ENCODE results near the gene AREL1.
A peak's percentile ranks its signal among the peaks of the same experiment; 100 is the strongest.

Gene AREL1

DNA sequence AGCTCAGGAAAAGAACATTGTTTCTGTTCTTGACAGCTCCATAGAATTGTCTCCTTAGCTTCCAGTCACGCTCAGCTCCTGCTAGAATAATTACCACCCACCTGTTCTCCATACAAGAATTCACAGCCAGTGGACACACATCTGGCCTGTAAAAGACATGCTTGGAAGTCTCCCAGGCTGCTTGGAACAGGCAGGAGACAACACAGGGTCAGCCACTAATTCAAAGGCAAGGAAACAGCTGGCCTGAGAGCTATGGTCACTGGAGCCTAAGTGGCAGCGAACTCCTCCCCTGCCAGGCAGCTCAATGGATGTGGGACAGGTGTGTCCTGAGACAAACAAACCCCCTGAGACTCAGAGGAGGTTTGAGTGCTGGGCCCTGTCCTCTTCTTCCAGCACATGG is 77.9 kb downstream of the AREL1 start:
- no peak for DNase-seq

DNA sequence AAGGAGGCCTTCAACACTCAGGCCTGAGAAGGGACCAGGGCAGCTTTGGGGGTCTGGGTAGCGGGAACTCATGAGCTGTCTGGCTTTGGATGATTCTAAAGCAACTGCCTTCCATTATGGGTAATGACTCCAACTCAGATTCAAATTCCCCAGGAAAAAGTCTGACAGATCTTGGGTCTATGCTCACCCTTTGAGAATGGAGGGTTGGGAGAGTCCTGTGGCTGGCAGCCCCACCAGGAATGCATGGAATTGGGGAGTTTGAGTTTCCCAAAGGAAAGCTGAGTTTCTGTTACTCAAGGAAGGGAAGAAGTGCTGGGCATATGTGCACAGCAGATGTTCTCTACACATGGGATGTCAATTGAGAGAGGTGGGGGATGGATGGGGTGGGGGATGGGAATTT is 78.4 kb downstream of the AREL1 start:
- DNase-seq, result no peak

DNA sequence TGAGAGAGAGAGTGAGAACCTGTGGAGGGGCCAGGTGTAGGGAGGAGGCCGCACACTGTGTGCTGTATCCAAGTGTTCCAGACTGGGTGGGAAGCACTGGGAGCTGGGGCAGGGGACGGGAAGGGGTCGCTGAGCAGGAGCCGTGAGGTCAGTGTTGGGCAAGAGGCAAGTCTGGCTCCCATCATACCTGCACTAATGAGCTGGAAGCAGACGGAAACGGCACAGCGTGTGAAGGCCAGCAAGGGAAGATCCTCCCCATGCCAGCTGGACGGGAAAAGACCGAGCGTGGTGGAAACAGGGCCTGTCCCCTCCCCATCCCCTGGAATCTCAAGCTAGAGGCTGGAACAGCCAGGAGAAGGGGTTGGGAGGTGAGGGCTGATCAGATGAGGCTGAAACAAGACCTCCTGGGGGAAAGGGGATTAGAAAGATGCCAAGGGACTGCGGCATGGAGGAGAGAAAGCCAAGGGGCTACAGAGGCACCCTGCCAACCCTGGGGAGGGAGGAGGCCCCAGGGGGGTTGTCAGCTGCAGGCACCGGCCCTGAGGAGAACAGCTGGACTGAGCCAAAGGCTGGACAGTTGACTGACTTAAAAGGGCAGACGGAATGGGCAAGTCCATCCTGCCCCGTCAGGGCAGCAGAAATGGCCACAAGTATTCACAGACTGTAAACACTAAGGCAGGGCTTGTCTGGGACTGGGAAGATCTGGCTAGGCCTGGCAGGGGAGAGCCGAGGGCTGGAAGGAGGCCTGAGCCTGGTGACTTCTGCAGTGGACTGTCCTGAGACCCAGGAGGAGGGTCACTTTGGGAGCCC is 81.8 kb downstream of the AREL1 start:
- DNase-seq, result no peak

DNA sequence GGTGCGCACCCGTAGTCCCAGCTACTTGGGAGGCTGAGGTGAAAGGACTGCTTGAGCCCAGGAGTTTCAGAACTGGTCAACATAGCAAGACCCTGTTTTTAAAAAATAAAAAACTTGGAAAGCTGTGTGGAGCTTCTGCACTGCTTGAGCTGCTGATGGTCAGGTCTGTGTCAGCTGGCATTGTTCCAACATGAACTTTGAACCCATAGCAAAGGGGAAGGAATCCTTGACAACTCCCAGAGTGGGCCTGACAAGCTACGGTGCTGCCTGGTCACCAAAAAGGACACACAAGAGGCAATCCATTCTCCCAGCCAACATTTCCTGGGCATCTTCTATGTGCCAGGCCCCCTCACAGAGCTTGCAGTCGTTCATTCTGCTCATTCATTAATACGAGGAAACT is 84.5 kb downstream of the AREL1 start:
- DNase-seq, result no peak

- DNase-seq, result peak in 1 of 2 donors; percentile 49
Observed at GRCh38 chr14:74627076-74627475, 85.8 kb downstream of the AREL1 start.

DNA sequence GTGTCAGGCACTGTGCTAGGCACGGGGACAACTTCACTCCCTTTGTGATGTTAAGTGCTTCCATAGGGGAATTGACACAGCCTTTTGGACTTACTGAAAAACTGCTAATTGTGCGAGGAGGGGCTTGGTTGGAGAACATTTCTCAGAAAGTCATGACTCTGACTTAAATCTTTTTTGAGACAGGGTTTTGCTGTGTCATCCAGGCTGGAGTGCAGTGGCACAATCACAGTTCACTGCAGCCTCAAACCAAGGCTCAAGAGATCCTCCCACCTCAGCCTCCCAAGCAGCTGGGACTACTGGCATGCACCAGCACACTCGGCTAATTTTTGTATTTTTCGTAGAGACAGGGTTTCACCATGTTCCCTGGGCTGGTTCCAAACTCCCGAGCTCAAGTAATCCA is 90.6 kb downstream of the AREL1 start:
- DNase-seq, result no peak

DNA sequence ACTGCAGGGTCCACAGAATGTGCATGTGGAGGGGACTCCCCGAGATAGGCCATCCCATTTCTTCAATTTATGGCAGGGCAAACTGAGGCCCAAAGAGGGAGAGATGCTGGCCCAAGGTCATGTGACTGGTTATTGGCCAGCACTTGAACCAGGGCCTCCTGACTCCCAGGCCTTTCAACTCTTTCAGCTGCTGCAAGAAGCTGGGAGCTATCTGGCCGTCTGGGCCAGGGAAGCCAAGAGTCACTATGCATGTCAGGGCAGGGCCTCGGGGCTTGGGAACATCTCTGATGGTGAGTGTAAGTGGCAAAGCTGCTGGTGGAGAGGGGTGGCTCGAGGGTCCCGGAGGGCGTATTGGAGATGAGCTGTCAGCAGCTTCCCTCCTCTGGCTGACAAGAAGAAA is 91.3 kb downstream of the AREL1 start:
- DNase-seq, result no peak

- DNase-seq, result no peak
Observed at GRCh38 chr14:74620923-74621322, 92.0 kb downstream of the AREL1 start.

GRCh38 chr14:74620497-74620921 is 92.4 kb downstream of the AREL1 start:
- no peak for DNase-seq

- no peak for DNase-seq
Observed at GRCh38 chr14:74619672-74620131, 93.2 kb downstream of the AREL1 start.

DNA sequence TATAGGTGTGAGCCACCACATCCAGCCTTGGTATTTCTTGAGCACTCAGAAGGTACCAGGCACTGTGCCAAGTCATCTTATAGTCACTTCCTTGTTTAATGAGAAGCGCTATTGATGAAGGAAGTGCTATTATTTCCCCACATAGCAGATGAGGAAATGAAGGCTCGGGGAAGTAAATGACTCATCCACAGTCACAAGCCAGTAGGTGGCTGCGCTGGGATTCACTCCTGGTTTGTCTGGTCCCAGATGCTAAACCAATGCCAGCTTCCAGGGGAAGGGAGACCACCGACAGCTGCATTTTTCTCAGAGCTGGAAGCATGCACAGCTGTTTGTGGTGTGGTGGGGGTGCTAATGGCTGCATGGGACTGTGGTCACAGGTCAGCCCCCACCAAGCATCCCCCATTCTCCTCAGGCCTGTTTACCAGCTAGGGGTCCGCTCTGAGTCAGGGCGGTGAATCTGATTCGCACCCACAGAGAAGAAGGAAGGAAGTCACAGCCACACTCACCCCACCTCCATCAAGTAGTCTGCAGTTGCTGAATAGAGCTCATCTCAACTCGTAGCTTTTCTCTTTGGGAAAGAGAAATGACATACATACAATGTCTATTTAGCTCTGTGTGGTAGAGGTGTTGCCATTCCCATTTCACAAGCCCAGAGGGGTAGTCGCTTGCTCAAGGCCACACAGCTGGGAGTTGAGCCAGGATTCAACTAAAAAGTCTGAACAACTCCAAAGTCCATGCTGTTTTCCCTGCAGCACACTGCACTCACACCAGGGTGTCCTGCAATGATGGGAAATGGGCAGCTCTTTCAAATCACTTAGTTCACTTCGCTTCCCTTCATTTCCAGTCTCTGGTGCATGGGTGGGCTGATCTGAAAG is 94.6 kb downstream of the AREL1 start:
- DNase-seq, result peak; percentile 95

GRCh38 chr14:74616996-74617700 is 95.7 kb downstream of the AREL1 start:
- no peak for DNase-seq

DNA sequence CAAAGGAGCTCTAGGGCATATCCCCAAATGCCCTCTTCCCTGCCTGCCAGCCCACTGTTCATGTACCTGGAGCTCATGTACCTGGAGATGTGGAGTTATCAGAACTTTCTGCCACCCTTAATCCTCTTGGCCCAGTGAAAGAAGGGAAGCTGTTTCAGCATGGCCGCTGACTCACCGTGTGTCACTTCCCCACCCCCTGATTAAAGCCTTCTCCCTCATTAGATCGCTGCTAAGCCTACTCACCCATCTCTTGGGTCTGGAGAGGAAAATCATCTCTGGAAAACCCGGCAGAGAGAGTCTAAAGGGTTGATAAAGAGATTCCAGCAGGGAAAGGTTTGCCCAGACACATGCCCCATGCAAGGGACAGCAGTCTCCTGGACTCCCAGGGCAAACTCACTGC is 96.4 kb downstream of the AREL1 start:
- DNase-seq, result peak; percentile 78 to 83

GRCh38 chr14:74615735-74616134 is 97.1 kb downstream of the AREL1 start:
- no peak for DNase-seq

- DNase-seq, result peak; percentile 52 to 59
Observed at GRCh38 chr14:74614508-74615495, 98.1 kb downstream of the AREL1 start.

DNA sequence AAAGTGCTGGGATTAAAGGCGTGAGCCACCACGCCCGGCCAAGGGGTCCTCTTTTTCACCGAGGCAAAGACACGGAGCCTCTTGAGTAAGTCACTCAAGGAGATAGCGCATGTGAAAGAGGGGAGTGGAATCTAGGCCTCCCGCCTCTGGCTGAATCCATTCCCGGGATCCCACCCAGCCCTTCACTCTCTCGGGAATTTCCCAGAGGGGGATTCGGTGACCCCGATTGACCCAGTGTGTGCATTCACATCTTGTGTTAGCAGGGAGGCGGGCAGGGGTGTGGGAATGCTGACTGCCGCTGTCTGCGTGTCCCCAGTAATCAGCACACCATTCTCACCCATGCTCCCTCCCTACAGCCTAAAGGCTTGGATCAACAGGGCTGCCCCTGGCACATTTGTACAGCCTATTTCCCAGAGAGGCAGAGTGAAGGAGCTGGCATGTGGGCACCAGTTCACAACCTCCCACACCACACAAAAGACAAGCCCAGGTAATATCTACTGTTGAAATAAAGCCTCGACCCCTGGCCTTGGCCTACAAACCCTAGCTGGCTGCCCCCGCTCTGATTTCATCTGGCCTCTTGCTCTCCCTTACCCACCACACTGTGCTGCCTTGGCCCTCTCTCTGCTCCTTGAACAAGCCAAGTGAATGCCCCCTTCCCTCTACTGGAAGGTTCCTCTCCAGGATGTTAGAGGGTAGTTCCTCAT is 99.5 kb downstream of the AREL1 start:
- DNase-seq, result no peak

DNA sequence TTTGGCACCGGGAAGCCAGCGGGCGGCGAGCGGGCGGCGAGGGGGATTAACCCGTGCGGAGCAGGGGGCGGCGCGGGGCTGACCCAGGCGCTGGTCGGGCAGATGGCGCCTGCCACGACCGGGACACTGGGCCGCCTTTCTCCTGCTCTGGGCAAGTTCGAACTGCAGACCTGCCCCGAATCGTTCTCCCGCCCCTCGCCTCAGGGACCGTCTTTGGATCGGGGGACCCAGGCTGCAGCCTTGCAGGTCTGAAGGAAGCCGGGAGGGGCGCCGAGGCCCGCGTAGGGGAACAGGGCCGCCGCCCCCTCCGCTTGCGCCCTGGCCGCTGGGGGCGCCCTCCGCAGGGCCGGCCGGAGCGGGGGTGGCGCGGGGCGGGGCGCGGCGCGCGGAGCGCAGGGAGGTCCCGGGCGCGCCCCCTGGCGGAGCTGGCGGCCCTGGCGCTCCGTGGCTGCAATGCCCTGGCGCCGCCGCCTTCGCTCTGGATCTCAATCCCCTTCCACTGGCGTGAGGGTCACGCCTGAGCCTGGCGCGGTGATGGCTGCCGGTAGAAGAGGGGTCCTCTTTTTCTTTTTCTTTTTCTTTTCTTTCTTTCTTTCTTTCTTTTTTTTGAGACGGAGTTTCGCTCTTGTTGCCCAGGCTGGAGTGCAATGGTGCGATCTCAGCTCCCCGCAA is 100.4 kb downstream of the AREL1 start:
- DNase-seq, result peak; percentile 66 to 88

- no peak for DNase-seq
Observed at GRCh38 chr14:74611650-74612349, 101.1 kb downstream of the AREL1 start, which contains the start of gene LTBP2. Gene LTBP2 (minus strand): TSS chr14:74612237. CDS start chr14:74611944, 293 bp downstream.
